NB4 (cell line): ENCODE data around the gene ZEB2.

Experiments
- CTCF ChIP-seq: IDR thresholded peaks from one replicate; pipeline ENCODE4 v1.5.1; 2012; ENCODE audit warnings: low read depth, low read length
- MAX ChIP-seq: IDR thresholded peaks from 2 replicates; pipeline ENCODE4 v1.6.1; 2011; ENCODE audit warnings: low read depth, low read length
- MYC ChIP-seq: IDR thresholded peaks from 2 replicates; pipeline ENCODE4 v1.6.1; 2011; ENCODE audit warnings: low read depth, low read length

- TF ChIP-seq MAX, result no peak
- no peak for TF ChIP-seq MYC
- TF ChIP-seq CTCF, result no peak
Observed at GRCh38 chr2:144452989-144453336, 67.0 kb downstream of the ZEB2 start.
